Cardiac septum (tissue), 1 donor: ENCODE data around the gene LHX5. TPM values are rescaled to one million over a fixed set of nuclear protein-coding genes. Genes with fewer than 3 reads are reported as not detected.

Experiments used
- DNase-seq: peaks from one replicate; pipeline ENCODE4 v3.0.0-alpha.2; 2020; ENCODE audit warnings: low spot score
- intact Hi-C: fragments of 100-400 bp; cut with DNase I; formaldehyde crosslinking; loops from one replicate; pipeline ENCODE4 v1.14.0; 2022
- total RNA-seq: library from RNA; stranded (reverse); fragmentation: NEBNext Ultra II Directional; extraction: Animal tissue kit (Norgen Biotek cat#: 25700); gene quantifications from one replicate; pipeline ENCODE4 v1.2.1, GENCODE V29; 2021
- donor health status: DM: no; HTN: no; CAD: no.

LHX5 gene
- total RNA-seq, 1 donor from 2014 or later, result not detected

- intact Hi-C loops, result no loop called here
Observed at GRCh38 chr12:113449299-113449698, 22.4 kb downstream of the LHX5 start.

GRCh38 chr12:113448873-113449272 lies 22.8 kb downstream of the LHX5 start:
- DNase-seq, result no peak
- intact Hi-C loops, result no loop called here

More at GRCh38 chr12:113449299-113449698, 22.4 kb downstream of the LHX5 start:
- DNase-seq, result no peak

GRCh38 chr12:113445544-113446171 lies 26.0 kb downstream of the LHX5 start:
- intact Hi-C loops, result no loop called here
- DNase-seq, result no peak

GRCh38 chr12:113443030-113443539 lies 28.6 kb downstream of the LHX5 start:
- no peak for DNase-seq
- intact Hi-C loops, result no loop called here

DNA sequence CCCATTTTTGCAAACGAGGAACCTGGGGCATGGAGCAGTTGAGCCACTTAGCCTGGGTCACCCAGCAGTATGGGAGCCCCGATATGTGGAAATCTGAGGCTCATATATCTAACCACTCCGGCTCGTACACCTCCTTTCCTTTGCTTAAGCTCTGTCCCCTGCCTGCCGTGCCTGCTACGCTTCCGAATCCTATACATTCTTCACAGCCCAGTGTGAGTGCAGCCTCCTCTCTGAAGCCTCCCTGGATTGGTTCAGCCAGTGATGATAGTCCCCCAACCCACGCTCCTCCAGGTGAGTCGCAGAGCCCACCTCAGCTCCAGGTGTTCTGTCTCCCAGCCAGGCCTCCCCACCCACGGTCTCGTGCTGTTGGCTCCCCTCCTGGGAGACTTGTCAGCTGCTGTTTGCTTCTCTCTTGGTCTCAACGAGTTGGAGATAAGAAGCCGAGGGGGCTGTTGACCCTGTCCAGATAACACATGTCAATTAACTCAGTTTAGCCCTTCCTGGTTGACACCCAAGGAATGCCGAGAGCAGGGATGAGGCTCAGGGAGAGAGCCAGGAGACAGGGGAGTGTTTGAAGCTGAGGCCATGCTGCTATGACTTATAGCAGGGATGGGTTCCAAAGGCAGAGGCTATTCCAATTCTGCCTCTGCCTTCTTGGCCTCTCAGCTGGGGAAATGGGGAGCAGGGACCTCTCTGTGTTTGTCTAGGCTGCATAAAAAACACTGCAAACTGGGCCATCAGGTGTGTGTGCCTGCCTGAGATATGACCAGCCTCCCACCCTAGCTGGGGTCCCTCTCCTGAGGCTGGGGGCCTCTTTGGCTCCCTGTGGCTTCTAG lies 30.5 kb downstream of the LHX5 start:
- intact Hi-C loops, result no loop called here
- DNase-seq, result no peak

GRCh38 chr12:113440336-113440735 lies 31.3 kb downstream of the LHX5 start:
- no peak for DNase-seq
- intact Hi-C loops, result no loop called here

DNA sequence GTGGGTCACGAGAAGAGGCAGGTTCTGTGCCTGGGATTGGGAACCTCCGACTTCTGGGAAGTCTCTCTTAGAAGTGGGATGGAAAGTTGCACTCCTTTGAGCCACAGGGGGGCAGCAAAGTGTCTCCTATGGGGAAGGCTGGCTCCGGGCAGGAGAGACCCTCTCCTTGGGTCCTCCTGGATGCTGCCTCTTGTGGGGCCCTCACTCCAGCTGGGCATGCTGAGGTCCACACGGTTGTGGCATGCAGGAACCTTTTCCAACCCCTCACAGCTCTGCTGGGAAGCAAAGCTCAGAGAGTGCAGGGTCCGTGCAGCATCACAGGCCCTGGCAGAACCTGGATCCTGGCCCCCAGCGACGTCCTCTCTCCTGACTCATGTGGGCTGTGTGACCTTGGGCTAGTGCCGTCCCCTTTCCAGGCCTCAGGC lies 32.1 kb downstream of the LHX5 start:
- DNase-seq, result no peak
- intact Hi-C loops, result no loop called here

DNA sequence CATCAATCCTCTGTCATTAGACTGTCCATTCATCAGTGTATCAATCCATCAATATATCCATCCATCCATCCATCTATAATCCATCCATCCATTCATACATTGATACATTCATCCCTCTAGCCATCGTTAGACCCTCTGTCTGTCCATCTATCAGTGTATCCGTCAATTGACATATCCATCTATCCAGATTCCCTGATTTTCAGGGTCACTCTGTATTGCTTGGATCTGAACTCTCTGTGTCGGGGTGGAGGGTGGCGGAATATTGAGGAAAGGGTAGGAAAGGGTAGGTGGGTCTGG lies 32.4 kb downstream of the LHX5 start:
- DNase-seq, result no peak
- intact Hi-C loops, result no loop called here

DNA sequence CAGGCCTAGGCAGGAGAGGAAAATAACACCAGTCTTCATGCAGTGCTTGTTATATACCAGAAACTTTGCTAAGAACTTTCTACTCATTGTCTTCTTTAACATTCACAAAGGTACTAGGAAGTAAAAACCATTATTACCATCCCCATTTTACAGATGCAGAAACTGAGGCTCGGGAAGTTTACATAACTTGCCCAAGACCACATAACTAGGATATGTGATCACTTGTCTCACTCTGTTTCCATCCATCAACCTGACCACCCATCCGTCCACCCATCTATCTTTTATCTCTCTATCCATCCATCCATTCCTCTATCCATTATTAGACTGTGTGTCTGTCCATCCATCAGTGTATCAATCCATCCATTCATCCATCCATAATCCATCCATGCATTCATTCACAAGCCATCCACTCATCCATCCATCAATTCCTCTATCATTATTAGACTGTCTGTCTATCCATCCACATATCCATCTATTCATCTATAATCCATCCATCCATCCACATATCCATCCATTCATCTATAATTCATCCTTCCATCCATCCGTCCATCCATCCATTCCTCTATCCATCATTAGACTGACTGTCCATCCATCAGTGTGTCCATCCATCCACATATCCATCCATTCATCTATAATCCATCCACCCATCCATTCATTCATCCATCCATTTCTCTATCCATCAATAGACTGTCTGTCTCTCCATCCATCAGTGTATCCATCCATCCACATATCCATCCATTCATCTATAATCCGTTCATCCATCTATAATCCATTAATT lies 33.0 kb downstream of the LHX5 start:
- intact Hi-C loops, result no loop called here
- DNase-seq, result no peak

- no peak for DNase-seq
Observed at GRCh38 chr12:113437729-113438100, 34.0 kb downstream of the LHX5 start.

GRCh38 chr12:113436993-113437728 lies 34.5 kb downstream of the LHX5 start:
- DNase-seq, result no peak
- intact Hi-C loops, result no loop called here

More at GRCh38 chr12:113437729-113438100, 34.0 kb downstream of the LHX5 start:
- intact Hi-C loops, result no loop called here

DNA sequence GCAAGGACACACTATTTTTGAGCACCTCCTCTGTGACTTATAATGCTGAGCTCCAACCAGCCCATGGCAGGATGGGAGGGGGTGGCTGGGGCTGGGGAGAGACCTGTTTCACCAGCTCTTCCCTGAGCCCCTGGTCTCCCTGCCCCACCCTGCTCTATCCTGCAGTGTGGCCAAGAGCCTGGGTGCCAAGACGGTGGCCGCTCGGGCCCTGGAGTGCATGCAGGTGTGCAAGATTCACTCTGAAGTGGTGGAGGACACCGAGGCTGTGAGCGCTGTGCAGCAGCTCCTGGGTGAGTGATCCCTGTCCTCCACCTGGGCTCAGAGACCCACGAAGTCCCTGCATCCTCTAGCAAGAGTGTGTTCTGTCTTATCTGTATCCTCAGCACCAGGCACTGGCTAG lies 35.1 kb downstream of the LHX5 start:
- DNase-seq, result no peak
- intact Hi-C loops, result no loop called here

DNA sequence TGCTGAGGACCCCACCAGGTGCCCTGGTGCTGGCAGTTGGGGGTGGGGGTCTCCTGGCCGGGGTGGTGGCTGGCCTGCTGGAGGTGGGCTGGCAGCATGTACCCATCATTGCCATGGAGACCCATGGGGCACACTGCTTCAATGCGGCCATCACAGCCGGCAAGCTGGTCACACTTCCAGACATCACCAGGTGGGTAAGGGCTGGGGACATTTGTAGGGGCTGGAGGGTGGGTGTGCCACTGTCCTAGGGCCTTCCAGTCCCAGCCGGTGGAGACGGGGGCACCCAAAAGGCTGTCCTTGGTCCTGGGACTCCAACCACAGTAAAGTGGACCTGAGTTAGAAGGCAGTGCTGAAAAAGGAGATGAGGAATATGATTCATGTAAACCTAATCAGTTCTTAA lies 36.3 kb downstream of the LHX5 start:
- no peak for DNase-seq
- intact Hi-C loops, result no loop called here

- intact Hi-C loops, result no loop called here
- DNase-seq, result no peak
Observed at GRCh38 chr12:113432986-113433385, 38.7 kb downstream of the LHX5 start.

DNA sequence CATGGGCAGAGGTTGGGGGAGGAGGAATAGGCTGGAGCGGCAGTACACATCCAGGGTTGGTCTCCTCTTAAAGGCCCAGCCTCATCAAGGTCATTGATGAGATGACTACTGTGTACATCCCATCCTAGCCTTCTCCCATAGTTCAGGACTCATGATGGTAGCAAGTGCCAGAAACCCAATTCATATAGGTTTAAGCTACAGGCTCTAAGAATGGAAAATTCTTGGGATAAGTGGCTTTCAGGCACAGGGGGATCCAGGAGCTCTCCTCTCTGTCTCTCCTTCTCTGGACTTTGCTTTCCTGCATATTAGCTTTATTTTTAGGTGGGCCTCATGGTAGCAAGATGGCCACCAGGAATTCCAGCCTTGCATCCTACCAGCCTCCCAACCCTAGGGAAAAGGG lies 43.2 kb downstream of the LHX5 start:
- intact Hi-C loops, result no loop called here
- no peak for DNase-seq

DNA sequence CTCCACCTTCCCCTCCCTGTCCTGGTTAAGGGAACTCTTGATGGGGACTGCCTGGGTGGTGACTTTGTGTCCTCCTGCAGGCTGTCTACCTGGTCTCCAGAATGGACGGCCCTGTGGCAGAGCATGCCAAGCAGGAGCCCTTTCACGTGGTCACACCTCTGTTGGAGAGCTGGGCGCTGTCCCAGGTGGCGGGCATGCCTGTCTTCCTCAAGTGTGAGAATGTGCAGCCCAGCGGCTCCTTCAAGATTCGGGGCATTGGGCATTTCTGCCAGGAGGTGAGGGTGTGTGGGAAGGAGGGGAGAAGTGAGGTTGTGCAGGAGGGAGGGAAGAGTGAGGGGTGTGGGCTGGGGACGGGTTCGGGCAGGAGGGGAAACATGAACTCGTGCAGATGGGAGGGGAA lies 43.8 kb downstream of the LHX5 start:
- intact Hi-C loops, result no loop called here

DNA sequence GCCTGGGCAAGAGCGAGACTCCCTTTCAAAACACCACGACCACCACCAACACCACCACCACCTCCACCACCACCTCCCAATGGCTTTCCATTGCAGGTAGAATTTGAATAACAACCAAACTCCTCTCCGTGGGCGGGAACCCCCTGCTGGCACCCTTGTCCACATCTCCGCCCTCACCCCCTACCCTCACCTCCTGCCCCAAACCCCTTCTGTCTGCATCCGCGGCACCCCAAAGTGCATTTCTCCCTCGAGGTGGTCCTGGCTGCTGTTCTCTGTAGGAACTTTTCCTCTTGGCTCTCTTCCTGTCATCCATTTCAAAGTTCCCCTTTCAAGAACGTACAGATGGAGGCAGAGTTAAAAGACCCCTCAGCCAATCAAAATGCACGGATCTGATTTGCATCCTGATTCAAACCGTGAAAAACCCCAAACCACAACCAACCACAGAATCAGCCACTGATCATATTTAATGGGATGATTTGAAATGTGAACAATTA lies 45.7 kb downstream of the LHX5 start:
- DNase-seq, result no peak

More for the DNA sequence above, 43.8 kb downstream of the LHX5 start:
- no peak for DNase-seq

GRCh38 chr12:113424915-113425823 lies 46.5 kb downstream of the LHX5 start:
- no peak for DNase-seq
- intact Hi-C loops, result loop anchor here (1.0 to 5.0 kb wide), 2 partner anchors 113 to 228 kb away; no protein-coding TSS in a partner anchor

More for the DNA sequence above, 45.7 kb downstream of the LHX5 start:
- intact Hi-C loops, result loop anchor here (1.0 kb wide), 1 partner anchor 114 kb away; no protein-coding TSS in a partner anchor
